ENCODE results near the gene TRA2A.

GRCh38 chr7:23474829-23475575 is 56.8 kb downstream of the TRA2A start:
- TF ChIP-seq CTCF (IDR thresholded peaks at IDR 0.05; ENCODE audit: low read depth, low read length, poor library complexity, severe bottlenecking) = no peak
- TF ChIP-seq EZH2phosphoT487 (IDR thresholded peaks at IDR 0.05; ENCODE audit: borderline replicate concordance, low read length) = no peak
